ENCODE data around the gene ARHGDIG. TPM values are rescaled to one million over a fixed set of nuclear protein-coding genes. Genes with fewer than 3 reads are reported as not detected.

Gene ARHGDIG
- total and polyA plus RNA-seq, 11 donors = 0.26 to 19.2 (median 8.2) TPM

GRCh38 chr16:287298-287811, 7.0 kb downstream of the ARHGDIG start:
- no peak for ATAC-seq
- no peak overlapping the region for H3K27ac ChIP-seq
- TF ChIP-seq, protein P1, sequence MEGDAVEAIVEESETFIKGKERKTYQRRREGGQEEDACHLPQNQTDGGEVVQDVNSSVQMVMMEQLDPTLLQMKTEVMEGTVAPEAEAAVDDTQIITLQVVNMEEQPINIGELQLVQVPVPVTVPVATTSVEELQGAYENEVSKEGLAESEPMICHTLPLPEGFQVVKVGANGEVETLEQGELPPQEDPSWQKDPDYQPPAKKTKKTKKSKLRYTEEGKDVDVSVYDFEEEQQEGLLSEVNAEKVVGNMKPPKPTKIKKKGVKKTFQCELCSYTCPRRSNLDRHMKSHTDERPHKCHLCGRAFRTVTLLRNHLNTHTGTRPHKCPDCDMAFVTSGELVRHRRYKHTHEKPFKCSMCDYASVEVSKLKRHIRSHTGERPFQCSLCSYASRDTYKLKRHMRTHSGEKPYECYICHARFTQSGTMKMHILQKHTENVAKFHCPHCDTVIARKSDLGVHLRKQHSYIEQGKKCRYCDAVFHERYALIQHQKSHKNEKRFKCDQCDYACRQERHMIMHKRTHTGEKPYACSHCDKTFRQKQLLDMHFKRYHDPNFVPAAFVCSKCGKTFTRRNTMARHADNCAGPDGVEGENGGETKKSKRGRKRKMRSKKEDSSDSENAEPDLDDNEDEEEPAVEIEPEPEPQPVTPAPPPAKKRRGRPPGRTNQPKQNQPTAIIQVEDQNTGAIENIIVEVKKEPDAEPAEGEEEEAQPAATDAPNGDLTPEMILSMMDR (IDR thresholded peaks at IDR 0.05) = no peak
- no peak for TF ChIP-seq POLR2A (IDR thresholded peaks at IDR 0.05)
- DNase-seq = no peak
- no peak overlapping the region for H3K4me3 ChIP-seq
- H3K27me3 ChIP-seq = no peaks in the 10 kb centered on the region
- H3K36me3 ChIP-seq = peaks cover 0 to 55% (median 37%) of the 10 kb centered on the region in 9 donors
- H3K4me1 ChIP-seq = no peaks in the 10 kb centered on the region
- 86 to 94% (median 88%) methylated on average over 15 to 16 of the region's 16 CpGs for WGBS, 4 donors
- intact Hi-C loops (cut with DNase I) = loop anchor here in 1 of 10 donors (5.0 kb wide), 1 partner anchor 60 kb away; no protein-coding TSS in a partner anchor
- no peaks in the 10 kb centered on the region for H3K9me3 ChIP-seq

DNA sequence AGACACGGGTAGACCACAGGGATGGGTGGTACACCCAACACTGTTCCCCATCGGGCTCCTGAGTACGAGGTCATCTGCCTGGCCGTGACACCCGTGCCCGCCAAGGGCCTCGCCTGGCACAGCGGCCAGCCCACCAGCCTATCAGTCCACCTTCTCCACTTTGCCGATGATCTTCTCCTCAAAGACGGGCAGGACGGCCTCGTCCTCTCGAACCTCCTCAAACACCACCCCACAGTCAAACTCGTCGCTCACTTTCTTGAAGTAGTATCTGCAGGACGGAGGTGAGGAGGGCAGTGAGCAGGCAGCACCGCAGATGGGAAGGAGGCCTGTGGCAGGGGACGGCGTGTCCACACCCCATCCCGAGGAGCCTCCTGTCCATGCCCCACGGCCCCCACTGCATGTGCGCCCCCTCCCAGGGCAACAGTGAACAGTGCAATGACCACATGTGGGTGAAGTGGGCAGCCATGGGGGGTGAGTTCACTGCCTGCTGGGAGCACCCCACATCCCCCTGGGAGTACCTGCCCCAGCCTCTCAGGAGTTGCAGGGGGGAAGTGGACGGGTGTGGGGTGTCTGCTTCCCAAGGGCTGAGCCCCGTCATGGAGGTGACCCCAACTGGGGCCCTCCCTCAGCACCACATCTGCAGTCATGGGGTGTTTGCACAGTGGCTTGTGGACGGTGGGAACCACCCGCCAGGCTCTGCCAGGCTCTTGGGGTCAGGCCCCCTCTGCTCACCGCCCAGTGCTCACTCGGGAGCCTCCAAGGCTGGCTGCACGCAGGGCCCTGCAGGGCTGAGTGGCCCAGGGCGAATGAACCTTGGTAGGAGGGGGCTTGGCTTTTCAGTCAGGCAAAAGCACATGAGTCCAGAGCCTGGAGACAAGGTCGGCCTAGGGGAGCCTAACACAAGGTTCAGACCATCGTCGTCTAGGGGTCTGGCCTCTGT, 7.9 kb downstream of the ARHGDIG start:
- TF ChIP-seq, protein P1 (IDR thresholded peaks at IDR 0.05) = no peak
- no peak for TF ChIP-seq POLR2A (IDR thresholded peaks at IDR 0.05)
- ATAC-seq (no peak), DNase-seq (no peak)
- H3K36me3 ChIP-seq = peaks cover 0 to 64% (median 43%) of the 10 kb centered on the region in 9 donors
- no peak overlapping the region for H3K4me3 ChIP-seq
- no peak overlapping the region for H3K27ac ChIP-seq
- intact Hi-C loops (cut with DNase I) = loop anchor here in 1 of 10 donors (5.0 kb wide), 1 partner anchor 59 kb away; no protein-coding TSS in a partner anchor
- H3K9me3 ChIP-seq = no peaks in the 10 kb centered on the region
- H3K27me3 ChIP-seq = no peaks in the 10 kb centered on the region
- WGBS, 4 donors = 93 to 94% (median 94%) methylated on average over 24 to 33 of the region's 33 CpGs
- no peaks in the 10 kb centered on the region for H3K4me1 ChIP-seq

DNA sequence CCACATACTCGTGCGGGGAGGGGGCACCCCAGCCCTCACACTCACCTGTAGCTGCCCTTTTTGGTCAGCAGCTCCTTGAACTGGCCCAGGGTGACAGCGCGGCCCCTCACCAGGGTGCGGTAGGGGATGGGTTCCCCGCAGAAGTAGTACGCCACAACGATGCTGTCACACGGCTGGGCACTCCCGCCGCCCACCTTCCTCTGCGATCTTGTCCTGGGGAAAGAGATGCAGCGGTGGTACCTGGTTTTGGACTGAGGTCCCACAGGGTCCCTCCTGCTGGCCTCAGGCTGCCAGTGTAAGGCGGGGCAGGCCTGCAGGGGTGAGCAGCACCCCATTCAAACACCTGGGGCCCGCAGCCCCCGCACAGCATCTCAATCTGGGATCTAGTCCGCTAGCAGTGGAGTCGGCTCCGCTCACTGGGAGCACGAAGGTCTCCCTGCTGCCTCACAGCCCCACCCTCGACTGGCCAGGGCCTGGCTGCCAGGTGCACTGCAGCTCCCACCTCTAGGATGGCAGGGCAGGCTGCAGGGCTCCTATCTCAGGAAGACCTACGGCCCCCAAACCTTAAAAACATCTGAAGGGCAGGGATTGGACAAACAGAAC, 9.1 kb downstream of the ARHGDIG start:
- ATAC-seq (no peak), DNase-seq (no peak)
- no peaks in the 10 kb centered on the region for H3K4me1 ChIP-seq
- no peaks in the 10 kb centered on the region for H3K27me3 ChIP-seq
- TF ChIP-seq POLR2A (IDR thresholded peaks at IDR 0.05) = no peak
- TF ChIP-seq, protein P1 (IDR thresholded peaks at IDR 0.05) = no peak
- no peaks in the 10 kb centered on the region for H3K9me3 ChIP-seq
- no peak overlapping the region for H3K4me3 ChIP-seq
- 92 to 98% (median 95%) methylated on average over 17 to 22 of the region's 22 CpGs for WGBS, 4 donors
- no peak overlapping the region for H3K27ac ChIP-seq
- H3K36me3 ChIP-seq = peaks cover 0 to 69% (median 44%) of the 10 kb centered on the region in 9 donors
- intact Hi-C loops (cut with DNase I) = loop anchor here in 1 of 10 donors (5.0 kb wide), 1 partner anchor 58 kb away; no protein-coding TSS in a partner anchor
